Measurements from ENCODE around the gene SCAF1. TPM values are rescaled to one million over a fixed set of nuclear protein-coding genes. Genes with fewer than 3 reads are reported as not detected.

Gene SCAF1
- total and polyA plus RNA-seq, 2 of the 13 experiments (the other 11 are each of a cell fraction or from before 2014, with no cell fraction given): 3.3 to 6.1 TPM

GRCh38 chr19:49704888-49705642 lies 63.1 kb downstream of the SCAF1 start:
- Histone ChIP-seq H3K4me2 (ENCODE audit: low read depth, low read length) (0 out of 2 replicates have a peak overlapping the region, but pooled peaks have one; percentile 20), H3K4me3 (replicated peaks in 1 of 3; ENCODE audit: insufficient read depth in 1 of 3, low read depth in 2 of 3, low read length in 3 of 3) (no peak overlapping the region), H4K20me1 (ENCODE audit: insufficient read depth, low read length) (no peaks in the 10 kb centered on the region), H3K36me3 (replicated peaks in 1 of 2; ENCODE audit: control insufficient read depth in 1 of 2, insufficient read depth in 2 of 2, low read length in 2 of 2) (no peaks in the 10 kb centered on the region), H2AFZ (ENCODE audit: low read length) (no peak overlapping the region), H3K9ac (ENCODE audit: insufficient read depth, low read depth, low read length) (no peak overlapping the region), H3K79me2 (ENCODE audit: insufficient read depth, low read length) (no peaks in the 10 kb centered on the region), H3K27ac (ENCODE audit: extremely low read length, insufficient read depth, low read length) (no peak overlapping the region), H3K9me3 (ENCODE audit: low read length) (no peaks in the 10 kb centered on the region), H3K27me3 (ENCODE audit: control insufficient read depth in 1 of 2, insufficient read depth in 2 of 2, low read length in 2 of 2) (peaks cover 0 to 24% of the 10 kb centered on the region in 2 experiments; a peak in 3 of 5 replicates), H3K4me1 (ENCODE audit: insufficient read depth, low read length) (peaks cover 19% of the 10 kb centered on the region)
- DNase-seq (ENCODE audit: low spot score) (no peak), ATAC-seq (no peak), FAIRE-seq (no peak)
- in situ Hi-C loops (cut with HindIII; ENCODE audit: extremely low pct_ligation_motif_present, low pct_unique_long_range_greater_than_20kb): no loop called here
- TF ChIP-seq KDM1A (CRISPR knock-in tag; IDR thresholded peaks at IDR 0.05) (0 out of 2 replicates have a peak, but pooled peaks have one; percentile 41), ZBTB33 (CRISPR knock-in tag; IDR thresholded peaks at IDR 0.05) (peak; percentile 52; the same call in 1 of the 2 replicates), ZNF768 (CRISPR knock-in tag; IDR thresholded peaks at IDR 0.05) (peak; percentile 97), ZNF468 (CRISPR knock-in tag; IDR thresholded peaks at IDR 0.05) (no peak), ZMYM3 (CRISPR knock-in tag; IDR thresholded peaks at IDR 0.05) (peak; percentile 81)
- WGBS (ENCODE audit: low lambda C conversion rate): 66% methylated on average over 8 of the region's 22 CpGs
- ChIA-PET CTCF (ENCODE audit: low intra/inter-chr PET ratio, low total read pairs) (no interaction called here), POLR2A (no interaction called here)
- intact Hi-C loops (cut with micrococcal nuclease; ENCODE audit: unreplicated experiment): no loop called here
- no TSS peak for BruUV-seq (replicated peaks)

GRCh38 chr19:49705919-49706318 lies 63.9 kb downstream of the SCAF1 start:
- H2AFZ ChIP-seq (ENCODE audit: low read length): no peak overlapping the region
- no peaks in the 10 kb centered on the region for H3K36me3 ChIP-seq (replicated peaks in 1 of 2; ENCODE audit: control insufficient read depth in 1 of 2, insufficient read depth in 2 of 2, low read length in 2 of 2)
- ATAC-seq: no peak
- H3K27ac ChIP-seq (ENCODE audit: extremely low read length, insufficient read depth, low read length): no peak overlapping the region
- no TSS peak for BruUV-seq (replicated peaks)
- H3K4me3 ChIP-seq (replicated peaks in 1 of 3; ENCODE audit: insufficient read depth in 1 of 3, low read depth in 2 of 3, low read length in 3 of 3): no peak overlapping the region
- no peaks in the 10 kb centered on the region for H3K9me3 ChIP-seq (ENCODE audit: low read length)
- H3K4me2 ChIP-seq (ENCODE audit: low read depth, low read length): peak overlapping the region; percentile 20; the same call in 1 of the 2 replicates
- no peak for FAIRE-seq
- peaks cover 19% of the 10 kb centered on the region for H3K4me1 ChIP-seq (ENCODE audit: insufficient read depth, low read length)
- CTCF ChIA-PET (ENCODE audit: low intra/inter-chr PET ratio, low total read pairs): no interaction called here
- POLR2A ChIA-PET: no interaction called here
- DNase-seq (ENCODE audit: low spot score): no peak
- H3K79me2 ChIP-seq (ENCODE audit: insufficient read depth, low read length): no peaks in the 10 kb centered on the region
- no peaks in the 10 kb centered on the region for H4K20me1 ChIP-seq (ENCODE audit: insufficient read depth, low read length)
- intact Hi-C loops (cut with micrococcal nuclease; ENCODE audit: unreplicated experiment) (no loop called here), in situ Hi-C loops (cut with HindIII; ENCODE audit: extremely low pct_ligation_motif_present, low pct_unique_long_range_greater_than_20kb) (no loop called here)
- H3K9ac ChIP-seq (ENCODE audit: insufficient read depth, low read depth, low read length): no peak overlapping the region
- 53% methylated on average over 7 of the region's 16 CpGs for WGBS (ENCODE audit: low lambda C conversion rate)
- H3K27me3 ChIP-seq (ENCODE audit: control insufficient read depth in 1 of 2, insufficient read depth in 2 of 2, low read length in 2 of 2): peaks cover 0 to 18% of the 10 kb centered on the region in 2 experiments; a peak in 3 of 5 replicates
- no peak for TF ChIP-seq ZNF282 (IDR thresholded peaks at IDR 0.05; ENCODE audit: partially characterized antibody)
- TF ChIP-seq NR2F6 (IDR thresholded peaks at IDR 0.05): peak; percentile 44; the same call in 1 of the 2 replicates
- TF ChIP-seq NR2F6 (CRISPR knock-in tag; IDR thresholded peaks at IDR 0.05): no peak
- TF ChIP-seq BRCA1 (CRISPR knock-in tag; IDR thresholded peaks at IDR 0.05): no peak
- TF ChIP-seq, protein P1, sequence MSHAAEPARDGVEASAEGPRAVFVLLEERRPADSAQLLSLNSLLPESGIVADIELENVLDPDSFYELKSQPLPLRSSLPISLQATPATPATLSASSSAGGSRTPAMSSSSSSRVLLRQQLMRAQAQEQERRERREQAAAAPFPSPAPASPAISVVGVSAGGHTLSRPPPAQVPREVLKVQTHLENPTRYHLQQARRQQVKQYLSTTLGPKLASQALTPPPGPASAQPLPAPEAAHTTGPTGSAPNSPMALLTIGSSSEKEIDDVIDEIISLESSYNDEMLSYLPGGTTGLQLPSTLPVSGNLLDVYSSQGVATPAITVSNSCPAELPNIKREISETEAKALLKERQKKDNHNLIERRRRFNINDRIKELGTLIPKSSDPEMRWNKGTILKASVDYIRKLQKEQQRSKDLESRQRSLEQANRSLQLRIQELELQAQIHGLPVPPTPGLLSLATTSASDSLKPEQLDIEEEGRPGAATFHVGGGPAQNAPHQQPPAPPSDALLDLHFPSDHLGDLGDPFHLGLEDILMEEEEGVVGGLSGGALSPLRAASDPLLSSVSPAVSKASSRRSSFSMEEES (CRISPR knock-in tag; IDR thresholded peaks at IDR 0.05): no peak
- no peak for TF ChIP-seq CTCF (CRISPR knock-in tag; IDR thresholded peaks at IDR 0.05)
- peak; percentile 74 for TF ChIP-seq NR2C2 (CRISPR knock-in tag; IDR thresholded peaks at IDR 0.05; ENCODE audit: borderline replicate concordance)

All from HepG2 (cell line).